ENCODE results near the gene SPIRE2.

The SPIRE2 gene

GRCh38 chr16:89917773-89918452 is 89.6 kb downstream of the SPIRE2 start:
- DNase-seq: peak; percentile 39

GRCh38 chr16:89918453-89919347 is 90.4 kb downstream of the SPIRE2 start, which contains the start of gene MC1R:
Gene MC1R (plus strand): TSS chr16:89918862. CDS start chr16:89919259, 397 bp downstream.
- no peak for DNase-seq

GRCh38 chr16:89919535-89920406 is 91.5 kb downstream of the SPIRE2 start:
- DNase-seq: no peak

- no peak for DNase-seq
Measured at GRCh38 chr16:89920723-89921122, 92.4 kb downstream of the SPIRE2 start.

All from GDM1 (cell line).